HEK293 (cell line): Measurements from ENCODE around the gene DLX2.
A peak's percentile ranks its signal among the peaks of the same experiment; 100 is the strongest.

Experiments used
- CTCF ChIA-PET: fragments of 350-600 bp; formaldehyde crosslinking; extraction: SDS; loops from one replicate; lab custom pipeline; 2021; ENCODE audit warnings: antibody characterized with exemption; lab: Yijun Ruan, JAX
- POLR2A ChIA-PET: fragments of 300-600 bp; formaldehyde crosslinking; extraction: SDS; loops from one replicate; lab custom pipeline; 2020; ENCODE audit warnings: antibody characterized with exemption, inconsistent platforms; lab: Yijun Ruan, JAX
- H3K27ac ChIP-seq: fragments of 200-500 bp; sonication (Bioruptor generic); 2 replicates; pipeline ENCODE4 v1.5.1; 2014; ENCODE audit warnings: low read depth, low read length, control low read depth, inconsistent platforms; ENCODE audit errors: extremely low read depth
- H3K36me3 ChIP-seq, 2 experiments: fragments of 200-500 bp in 1 of 2; sonication (Bioruptor generic) in 1 of 2; 1 replicate in 1 of 2; 2 replicates in 1 of 2; pipeline ENCODE4 v1.5.1; 2014 to 2017; ENCODE audit warnings: inconsistent platforms in 2 of 2, low read length in 2 of 2; ENCODE audit not compliant: control insufficient read depth in 2 of 2, insufficient read depth in 1 of 2
- H3K4me1 ChIP-seq: fragments of 200-500 bp; sonication (Bioruptor generic); 2 replicates; pipeline ENCODE4 v1.5.1; 2014; ENCODE audit warnings: mild to moderate bottlenecking, low read length, inconsistent platforms; ENCODE audit not compliant: control insufficient read depth, insufficient read depth
- H3K4me3 ChIP-seq: 2 replicates; pipeline ENCODE4 v1.5.1; 2011; ENCODE audit warnings: low read depth, mild to moderate bottlenecking, control low read depth, low read length, moderate library complexity
- H3K9me3 ChIP-seq: fragments of 200-500 bp; sonication (Bioruptor generic); 2 replicates; pipeline ENCODE4 v1.5.1; 2014; ENCODE audit warnings: low read depth, low read length, inconsistent platforms; ENCODE audit not compliant: control insufficient read depth, insufficient read depth
- BCL11A ChIP-seq: fragments of 450-650 bp; formaldehyde crosslinking; IDR thresholded peaks from 2 replicates; pipeline ENCODE4 v1.5.1; 2016; ENCODE audit warnings: low read depth, missing biosample characterization, missing genetic modification characterization
- BCL11B ChIP-seq: fragments of 450-650 bp; formaldehyde crosslinking; IDR thresholded peaks from 2 replicates; pipeline ENCODE4 v1.5.1; 2016; ENCODE audit warnings: low read depth, missing biosample characterization, missing genetic modification characterization
- GLIS1 ChIP-seq: fragments of 450-650 bp; formaldehyde crosslinking; IDR thresholded peaks from 2 replicates; pipeline ENCODE4 v1.5.1; 2016; ENCODE audit warnings: missing biosample characterization, missing genetic modification characterization
- KLF10 ChIP-seq: fragments of 450-650 bp; IDR thresholded peaks from 2 replicates; pipeline ENCODE4 v1.5.1; 2018; ENCODE audit warnings: missing biosample characterization, mild to moderate bottlenecking, missing genetic modification characterization
- KLF9 ChIP-seq: fragments of 450-650 bp; formaldehyde crosslinking; IDR thresholded peaks from 2 replicates; pipeline ENCODE4 v1.5.1; 2016; ENCODE audit warnings: missing biosample characterization, missing genetic modification characterization, low read depth
- PRDM1 ChIP-seq: fragments of 450-650 bp; formaldehyde crosslinking; IDR thresholded peaks from 2 replicates; pipeline ENCODE4; 2016; ENCODE audit warnings: missing biosample characterization, missing genetic modification characterization
- REST ChIP-seq: fragments of 450-650 bp; formaldehyde crosslinking; IDR thresholded peaks from 2 replicates; pipeline ENCODE4 v1.5.1; 2016; ENCODE audit warnings: missing biosample characterization, missing genetic modification characterization
- SALL2 ChIP-seq: fragments of 450-650 bp; formaldehyde crosslinking; IDR thresholded peaks from 2 replicates; pipeline ENCODE4 v1.5.0; 2017; ENCODE audit warnings: missing biosample characterization, mild to moderate bottlenecking, missing genetic modification characterization, borderline replicate concordance
- SP3 ChIP-seq: fragments of 450-650 bp; formaldehyde crosslinking; IDR thresholded peaks from 2 replicates; pipeline ENCODE4 v1.5.1; 2016; ENCODE audit warnings: missing biosample characterization, missing genetic modification characterization
- ZBTB21 ChIP-seq: fragments of 450-650 bp; formaldehyde crosslinking; IDR thresholded peaks from 2 replicates; pipeline ENCODE4 v1.5.1; 2017; ENCODE audit warnings: missing biosample characterization, missing genetic modification characterization
- ZEB2 ChIP-seq: fragments of 450-650 bp; formaldehyde crosslinking; IDR thresholded peaks from 2 replicates; pipeline ENCODE4 v1.5.1; 2016; ENCODE audit warnings: missing biosample characterization, missing genetic modification characterization
- ZNF114 ChIP-seq: fragments of 450-650 bp; formaldehyde crosslinking; IDR thresholded peaks from 2 replicates; pipeline ENCODE4 v1.5.0; 2017; ENCODE audit warnings: missing biosample characterization, missing genetic modification characterization
- ZNF133 ChIP-seq: fragments of 450-650 bp; formaldehyde crosslinking; IDR thresholded peaks from 2 replicates; pipeline ENCODE4 v1.5.1; 2016; ENCODE audit warnings: missing biosample characterization, missing genetic modification characterization
- ZNF24 ChIP-seq: fragments of 450-650 bp; formaldehyde crosslinking; IDR thresholded peaks from 2 replicates; pipeline ENCODE4 v1.5.1; 2016; ENCODE audit warnings: missing biosample characterization, missing genetic modification characterization
- ZNF391 ChIP-seq: fragments of 450-650 bp; formaldehyde crosslinking; IDR thresholded peaks from 2 replicates; pipeline ENCODE4 v1.5.1; 2016; ENCODE audit warnings: low read depth, missing biosample characterization, missing genetic modification characterization, borderline replicate concordance
- ZNF561 ChIP-seq: fragments of 450-650 bp; IDR thresholded peaks from 2 replicates; pipeline ENCODE4 v1.5.1; 2018; ENCODE audit warnings: missing biosample characterization, missing genetic modification characterization, borderline replicate concordance
- ZNF600 ChIP-seq: fragments of 450-650 bp; formaldehyde crosslinking; IDR thresholded peaks from 2 replicates; pipeline ENCODE4 v1.5.1; 2016; ENCODE audit warnings: missing biosample characterization, missing genetic modification characterization
- ZNF629 ChIP-seq: fragments of 450-650 bp; formaldehyde crosslinking; IDR thresholded peaks from 2 replicates; pipeline ENCODE4 v1.5.1; 2017; ENCODE audit warnings: missing biosample characterization, missing genetic modification characterization
- ZNF654 ChIP-seq: fragments of 450-650 bp; formaldehyde crosslinking; IDR thresholded peaks from 2 replicates; pipeline ENCODE4 v1.5.1; 2016; ENCODE audit warnings: low read depth, missing biosample characterization, missing genetic modification characterization
- TF ChIP-seq, protein P1 (sequence below): fragments of 450-650 bp; formaldehyde crosslinking; IDR thresholded peaks from 2 replicates; pipeline ENCODE4 v1.5.1; 2017; ENCODE audit warnings: missing biosample characterization, missing genetic modification characterization

The DLX2 gene

DNA sequence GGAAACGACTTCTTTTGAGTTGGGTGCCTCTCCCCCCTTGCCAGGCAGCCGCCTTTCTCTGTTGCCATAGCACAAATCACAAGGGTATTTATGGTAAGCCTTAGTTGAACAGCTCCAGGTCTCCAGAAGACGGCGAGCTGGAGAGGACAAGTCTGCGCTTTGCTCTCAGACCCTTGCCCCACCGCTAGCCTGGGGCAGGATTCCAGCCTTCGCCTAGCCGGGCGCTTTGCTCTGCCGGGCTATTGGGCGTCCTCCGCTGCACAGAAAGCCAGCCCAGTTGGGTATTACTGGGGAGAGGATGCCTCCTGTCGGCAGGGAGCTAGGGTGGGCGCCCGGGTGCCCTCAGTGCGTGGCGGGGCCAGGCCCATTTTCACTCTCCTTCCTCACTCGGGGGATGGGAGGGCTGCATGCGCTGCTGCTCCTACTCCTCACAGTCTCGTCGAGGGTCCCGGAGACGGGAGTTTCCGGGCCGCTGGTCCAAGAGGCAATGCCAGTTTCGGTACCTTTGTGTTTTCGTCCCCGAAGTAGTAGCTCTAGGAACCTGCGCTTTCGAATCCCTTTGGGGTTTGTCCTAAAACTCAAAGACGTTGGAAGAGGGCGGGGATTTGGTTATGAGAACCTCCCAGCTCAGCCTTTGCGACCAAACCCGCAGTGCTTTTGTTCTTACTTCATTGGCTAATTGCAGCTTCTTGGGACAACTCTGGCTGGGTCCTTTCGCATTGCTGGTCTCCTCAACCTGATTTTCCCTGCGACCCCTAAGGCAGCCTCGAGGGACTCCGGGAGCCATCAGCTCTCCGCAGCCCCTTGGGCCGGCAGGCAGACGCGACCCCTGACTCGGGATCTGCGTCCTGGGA lies 3.6 kb upstream of the DLX2 start:
- Histone ChIP-seq H3K27ac (no peak overlapping the region), H3K9me3 (no peaks in the 10 kb centered on the region), H3K36me3 (peaks cover 0 to under 1% of the 10 kb centered on the region in 2 experiments; a peak in 1 of 3 replicates), H3K4me3 (no peak overlapping the region)
- POLR2A ChIA-PET: interaction anchor here (0.5 to 1.0 kb wide), 4 partner anchors 11 to 416 kb away, joined by 3 to 7 read pairs (median 4); no protein-coding TSS in a partner anchor
- CTCF ChIA-PET: interaction anchor here (0.6 to 3.4 kb wide), 7 partner anchors 21 to 576 kb away, joined by 3 to 15 read pairs (median 4); no protein-coding TSS in a partner anchor
- no peak for TF ChIP-seq GLIS1 (tag by site-specific recombination)
- TF ChIP-seq, all 188 proteins: peak for 0
- peaks cover 7% of the 10 kb centered on the region; the same call in 1 of the 2 replicates for H3K4me1 ChIP-seq

DNA sequence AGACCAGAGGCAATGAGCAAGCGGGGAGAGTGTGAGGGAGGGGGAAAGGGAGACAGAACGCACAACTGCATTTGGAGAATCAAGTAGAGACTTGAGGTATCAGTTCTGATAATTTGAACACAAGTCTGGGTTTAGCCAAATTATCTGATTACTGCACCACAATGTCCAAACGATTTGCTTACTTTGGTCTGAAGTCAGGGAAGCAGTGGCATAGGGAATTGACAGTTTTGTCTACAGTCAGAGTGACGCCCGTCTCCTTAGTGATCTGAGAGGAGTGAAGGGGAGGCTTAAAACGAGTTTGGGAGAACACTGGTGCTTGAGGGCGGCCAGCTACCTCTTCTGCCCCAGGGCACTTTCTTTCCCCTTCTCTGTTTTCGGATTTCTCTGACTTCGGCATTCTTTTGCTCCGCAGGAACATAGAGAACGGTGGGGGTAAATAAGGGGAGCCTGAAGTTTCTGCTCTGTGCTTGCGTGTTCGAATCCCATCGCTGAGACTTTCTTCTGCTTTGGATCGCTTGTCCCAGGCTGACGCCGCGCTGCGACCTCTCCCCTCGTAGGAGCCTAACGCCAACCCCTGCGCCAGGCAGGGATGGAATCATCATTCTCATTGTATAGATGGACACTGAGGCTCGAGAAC lies 2.9 kb upstream of the DLX2 start:
- Histone ChIP-seq H3K4me1 (peaks cover 7% of the 10 kb centered on the region; the same call in 1 of the 2 replicates), H3K27ac (no peak overlapping the region)
- POLR2A ChIA-PET: no interaction called here
- TF ChIP-seq SALL2 (tag by site-specific recombination) (no peak), ZNF133 (tag by site-specific recombination) (no peak), ZNF114 (tag by site-specific recombination) (no peak)
- TF ChIP-seq, all 188 proteins: peak for 0
- peaks cover 0 to 8% of the 10 kb centered on the region in 2 experiments; a peak in 1 of 3 replicates for H3K36me3 ChIP-seq
- CTCF ChIA-PET: interaction anchor here (0.7 to 4.5 kb wide), 8 partner anchors 9 to 604 kb away, joined by 3 to 31 read pairs (median 4); no protein-coding TSS in a partner anchor
- H3K9me3 ChIP-seq: no peaks in the 10 kb centered on the region
- no peak overlapping the region for H3K4me3 ChIP-seq

DNA sequence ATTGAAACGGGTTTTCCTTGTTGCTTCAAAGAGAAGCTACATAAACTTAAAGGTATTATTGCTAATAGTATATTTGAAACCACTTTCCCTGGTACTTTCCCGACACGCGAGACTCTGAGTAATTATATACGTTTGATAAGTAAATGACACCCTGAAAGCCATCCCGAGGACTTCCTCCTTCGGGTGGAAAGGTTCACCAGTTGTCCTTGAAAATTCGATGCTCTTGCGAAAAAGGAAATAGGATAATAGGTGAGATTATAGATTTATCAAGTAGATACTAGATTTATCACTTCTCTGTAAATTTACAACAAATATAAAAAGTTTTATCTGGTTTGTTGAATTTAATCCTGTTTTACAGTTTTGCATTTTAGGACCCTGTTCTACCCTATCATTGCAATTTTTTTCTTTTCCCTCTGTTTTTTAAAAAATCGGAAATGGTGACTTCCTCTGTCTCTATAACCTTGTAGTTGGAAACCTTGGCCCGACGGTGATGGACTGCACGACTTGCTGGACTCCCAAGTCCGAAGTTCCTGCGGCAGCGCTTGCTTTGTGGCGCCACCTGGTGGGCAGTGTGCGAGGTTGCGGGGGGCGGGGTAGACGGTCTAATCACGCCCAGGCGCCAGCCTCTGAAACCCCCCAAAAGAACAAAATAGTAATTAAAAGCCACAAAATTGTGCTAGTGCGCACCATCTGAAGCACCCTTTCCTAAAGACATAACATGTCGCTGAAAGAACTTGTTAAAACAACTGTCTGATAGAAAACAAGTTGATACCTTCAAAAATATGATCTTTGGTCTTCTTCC lies 972 bp upstream of the DLX2 start:
- H3K4me3 ChIP-seq: no peak overlapping the region
- no peaks in the 10 kb centered on the region for H3K9me3 ChIP-seq
- peaks cover 13% of the 10 kb centered on the region; the same call in 1 of the 2 replicates for H3K4me1 ChIP-seq
- CTCF ChIA-PET: interaction anchor here (0.6 to 4.5 kb wide), 30 partner anchors 10 to 519 kb away, joined by 3 to 31 read pairs (median 3); partner anchors contain the start of genes DLX1 and HAT1
- POLR2A ChIA-PET: interaction anchor here (0.6 to 8.7 kb wide), 24 partner anchors 10 to 401 kb away, joined by 3 to 82 read pairs (median 4); partner anchors contain the start of genes DLX1, HAT1 and SLC25A12
- H3K27ac ChIP-seq: peak overlapping the region; percentile 99
- peaks cover 0 to 16% of the 10 kb centered on the region in 2 experiments; a peak in 1 of 3 replicates for H3K36me3 ChIP-seq
- 0 out of 2 replicates have a peak, but pooled peaks have one; percentile 54 for TF ChIP-seq KLF10
- TF ChIP-seq ZNF600 (tag by site-specific recombination): peak; percentile 63
- peak; percentile 45; the same call in 1 of the 2 replicates for TF ChIP-seq REST (tag by site-specific recombination)
- TF ChIP-seq ZEB2 (tag by site-specific recombination): 0 out of 2 replicates have a peak, but pooled peaks have one; percentile 18
- 0 out of 2 replicates have a peak, but pooled peaks have one; percentile 16 for TF ChIP-seq ZNF629 (tag by site-specific recombination)
- TF ChIP-seq SP3 (tag by site-specific recombination): peak; percentile 18; the same call in 1 of the 2 replicates
- TF ChIP-seq KLF9 (tag by site-specific recombination): peak; percentile 75
- TF ChIP-seq PRDM1 (tag by site-specific recombination): peak; percentile 32; the same call in 1 of the 2 replicates
- peak; percentile 86; the same call in 1 of the 2 replicates for TF ChIP-seq BCL11A (tag by site-specific recombination)
- no peak for TF ChIP-seq ZNF561 (tag by site-specific recombination)
- no peak for TF ChIP-seq ZNF24 (tag by site-specific recombination)
- TF ChIP-seq ZBTB21 (tag by site-specific recombination): no peak
- TF ChIP-seq, protein P1, sequence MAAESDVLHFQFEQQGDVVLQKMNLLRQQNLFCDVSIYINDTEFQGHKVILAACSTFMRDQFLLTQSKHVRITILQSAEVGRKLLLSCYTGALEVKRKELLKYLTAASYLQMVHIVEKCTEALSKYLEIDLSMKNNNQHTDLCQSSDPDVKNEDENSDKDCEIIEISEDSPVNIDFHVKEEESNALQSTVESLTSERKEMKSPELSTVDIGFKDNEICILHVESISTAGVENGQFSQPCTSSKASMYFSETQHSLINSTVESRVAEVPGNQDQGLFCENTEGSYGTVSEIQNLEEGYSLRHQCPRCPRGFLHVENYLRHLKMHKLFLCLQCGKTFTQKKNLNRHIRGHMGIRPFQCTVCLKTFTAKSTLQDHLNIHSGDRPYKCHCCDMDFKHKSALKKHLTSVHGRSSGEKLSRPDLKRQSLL (tag by site-specific recombination): peak; percentile 79
- TF ChIP-seq BCL11B (tag by site-specific recombination): 0 out of 2 replicates have a peak, but pooled peaks have one; percentile 40
- peak; percentile 84 for TF ChIP-seq ZNF654 (tag by site-specific recombination)
- no peak for TF ChIP-seq ZNF391
